Cardiac fibroblast (primary cell): ENCODE data around the gene RAP1B.

Experiments
- DNase-seq, 2 donors: peaks; one replicate each; pipeline versions ENCODE4 v3.0.0 to v3.0.0-alpha.2; 2010; ENCODE audit warnings: low read depth in 2 of 2
- H3K4me3 ChIP-seq, 2 donors: replicated peaks in 1 of 2; 1 replicate in 1 of 2; 2 replicates in 1 of 2; pipeline ENCODE4 v1.5.1; 2011; ENCODE audit warnings: low read depth in 2 of 2, low read length in 2 of 2, mild to moderate bottlenecking in 2 of 2, moderate library complexity in 1 of 2
- CTCF ChIP-seq: IDR thresholded peaks from one replicate; pipeline ENCODE4 v1.5.1; 2011; ENCODE audit warnings: low read depth, mild to moderate bottlenecking, low read length, inconsistent platforms

Gene RAP1B

GRCh38 chr12:68585966-68586365 is 24.7 kb upstream of the RAP1B start:
- H3K4me3 ChIP-seq, result no peak overlapping the region
- no peak for DNase-seq
- TF ChIP-seq CTCF, result no peak

GRCh38 chr12:68587448-68587873 is 23.2 kb upstream of the RAP1B start:
- no peak for TF ChIP-seq CTCF
- no peak overlapping the region for H3K4me3 ChIP-seq
- DNase-seq, result no peak

GRCh38 chr12:68589194-68589593 is 21.5 kb upstream of the RAP1B start:
- no peak for DNase-seq
- no peak overlapping the region for H3K4me3 ChIP-seq
- no peak for TF ChIP-seq CTCF

- TF ChIP-seq CTCF, result no peak
- no peak overlapping the region for H3K4me3 ChIP-seq
Measured at GRCh38 chr12:68591734-68592418, 18.8 kb upstream of the RAP1B start.

GRCh38 chr12:68595241-68595640 is 15.5 kb upstream of the RAP1B start:
- TF ChIP-seq CTCF, result no peak
- DNase-seq, result no peak
- H3K4me3 ChIP-seq, result no peak overlapping the region

More at GRCh38 chr12:68591734-68592418, 18.8 kb upstream of the RAP1B start:
- DNase-seq, result no peak

- no peak for DNase-seq
- TF ChIP-seq CTCF, result no peak
- H3K4me3 ChIP-seq, result no peak overlapping the region
Measured at GRCh38 chr12:68601767-68602166, 8.9 kb upstream of the RAP1B start.

- H3K4me3 ChIP-seq, result no peak overlapping the region
- no peak for DNase-seq
- TF ChIP-seq CTCF, result no peak
Measured at GRCh38 chr12:68602720-68603119, 8.0 kb upstream of the RAP1B start.
